K562 (cell line): ENCODE results near the gene EML6. TPM values are rescaled to one million over a fixed set of nuclear protein-coding genes. Genes with fewer than 3 reads are reported as not detected.

Source experiments
- REST ChIP-seq, 2 experiments: fragments of 450-650 bp; formaldehyde crosslinking in 1 of 2; IDR thresholded peaks; 2 replicates each; pipeline versions ENCODE4 v1.4.0 to v1.6.1; 2014 to 2020; ENCODE audit warnings: mild to moderate bottlenecking in 2 of 2, borderline replicate concordance in 1 of 2, low read depth in 1 of 2
- polyA plus RNA-seq, 8 experiments: library from polyadenylated mRNA; depleted of rRNA in 4 of 8; stranded (reverse) in 5 of 8; unstranded in 3 of 8; fragments of >200 nt; fragmentation: Nextera tagmentation in 2 of 8; fragmentation: Illumina TruSeq in 1 of 8; extraction: Ambion mirVana in 2 of 8; extraction: Trizol in 1 of 8; gene quantifications; 2 replicates each; pipeline versions ENCODE4 v1.2.1 to v1.2.3, GENCODE V29; 2011 to 2014; ENCODE audit warnings: inconsistent platforms in 1 of 8, missing spikeins in 1 of 8
- total RNA-seq, 7 experiments: library from RNA; depleted of rRNA in 6 of 7; stranded (reverse); fragments of >200 nt in 6 of 7; fragmentation: Illumina TruSeq in 2 of 7; extraction: Trizol in 2 of 7; gene quantifications; 2 replicates each; pipeline versions ENCODE4 v1.2.1 to v1.2.3, GENCODE V29; 2011 to 2021; ENCODE audit warnings: low replicate concordance in 1 of 7

Gene EML6
- total and polyA plus RNA-seq, 9 of the 15 experiments (the other 6 are each of a cell fraction or from before 2014, with no cell fraction given): 0.07 to 0.56 (median 0.25) TPM

DNA sequence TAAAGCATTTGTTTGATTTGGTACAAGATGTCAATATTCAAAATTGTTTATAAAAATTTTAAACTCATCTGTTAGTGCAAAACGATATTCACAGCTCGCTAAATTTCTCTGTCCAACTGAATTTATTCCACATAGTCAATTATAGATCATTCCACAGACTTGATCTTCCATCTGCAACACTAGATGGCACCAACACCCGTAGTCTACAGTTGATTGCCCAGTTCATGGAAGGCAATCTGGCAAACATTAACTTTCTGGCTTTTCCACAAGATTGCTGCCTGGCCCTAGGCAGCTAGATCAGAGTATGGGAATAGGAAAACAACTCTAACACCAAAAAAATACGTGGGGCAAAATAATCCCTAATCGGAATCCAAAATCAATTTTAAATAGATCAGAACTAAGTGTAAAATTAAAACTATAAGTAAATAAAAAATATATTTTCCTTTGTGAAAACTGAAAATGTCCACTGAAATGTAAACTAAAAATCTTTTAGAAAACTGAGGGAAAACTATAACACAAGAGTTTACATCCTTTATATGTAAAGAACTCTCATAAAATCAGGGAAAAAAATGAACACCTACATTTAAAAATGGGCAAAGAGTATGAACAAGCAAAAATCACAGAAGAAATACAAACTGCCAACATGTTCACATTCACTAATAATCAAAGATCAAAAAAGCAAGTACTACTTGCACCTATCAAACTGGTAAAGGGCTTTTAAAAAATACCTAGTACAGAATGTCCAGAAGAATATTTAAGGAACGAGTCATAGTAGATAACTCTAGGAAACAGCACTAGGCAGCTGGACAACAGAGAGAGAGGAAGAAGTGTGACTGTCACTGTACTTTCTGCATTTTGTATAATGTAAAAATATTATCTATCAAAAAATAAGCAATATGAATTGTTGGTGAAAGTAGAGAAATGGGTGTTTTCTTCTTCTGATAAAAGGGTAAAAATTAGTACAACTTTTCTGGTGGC is 291.8 kb downstream of the EML6 start (continued):
- TF ChIP-seq REST (IDR thresholded peaks at IDR 0.05; ENCODE audit: borderline replicate concordance) (peak; percentile 45; the same call in 1 of the 2 replicates), REST (CRISPR knock-in tag; IDR thresholded peaks at IDR 0.05; ENCODE audit: low read depth) (no peak)
